GM21737 (cell line): ENCODE data around the gene LGR4.

ENCODE experiments used
- ATAC-seq: cut with Tn5 transposase; IDR thresholded peaks from one replicate; pipeline ENCODE4 v1.9.1; 2021; ENCODE audit warnings: mild to moderate bottlenecking, moderate library complexity; ENCODE audit not compliant: unreplicated experiment

Gene LGR4

GRCh38 chr11:27406498-27407354, 65.9 kb downstream of the LGR4 start:
- no peak for ATAC-seq

- ATAC-seq, result no peak
These were observed 67.5 kb downstream of the LGR4 start for GRCh38 chr11:27405134-27405533.

GRCh38 chr11:27404427-27404826, 68.2 kb downstream of the LGR4 start:
- no peak for ATAC-seq

GRCh38 chr11:27403195-27403594, 69.4 kb downstream of the LGR4 start:
- ATAC-seq, result no peak

- ATAC-seq, result no peak
These were observed 70.1 kb downstream of the LGR4 start for GRCh38 chr11:27402450-27402849.

- ATAC-seq, result no peak
These were observed 70.7 kb downstream of the LGR4 start for GRCh38 chr11:27401833-27402316.

GRCh38 chr11:27401280-27401832, 71.2 kb downstream of the LGR4 start:
- ATAC-seq, result no peak

- ATAC-seq, result no peak
These were observed 74.2 kb downstream of the LGR4 start for GRCh38 chr11:27398400-27398770.

- ATAC-seq, result no peak
These were observed 74.8 kb downstream of the LGR4 start for GRCh38 chr11:27397624-27398399.

- no peak for ATAC-seq
These were observed 76.2 kb downstream of the LGR4 start for GRCh38 chr11:27396259-27396839.

GRCh38 chr11:27395556-27396258, 76.9 kb downstream of the LGR4 start:
- no peak for ATAC-seq

GRCh38 chr11:27394781-27395228, 77.8 kb downstream of the LGR4 start:
- ATAC-seq, result no peak

- ATAC-seq, result no peak
These were observed 80.1 kb downstream of the LGR4 start for GRCh38 chr11:27392278-27393114.

- no peak for ATAC-seq
These were observed 81.1 kb downstream of the LGR4 start for GRCh38 chr11:27391331-27392015.

GRCh38 chr11:27390318-27391295, 82.0 kb downstream of the LGR4 start:
- no peak for ATAC-seq

- ATAC-seq, result no peak
These were observed 83.7 kb downstream of the LGR4 start for GRCh38 chr11:27388869-27389268.

- no peak for ATAC-seq
These were observed 84.6 kb downstream of the LGR4 start for GRCh38 chr11:27388001-27388400.

GRCh38 chr11:27387362-27387761, 85.2 kb downstream of the LGR4 start:
- ATAC-seq, result no peak
